GM12873 (cell line): ENCODE measurements around the gene ERBB4.

Experiments used
- TF ChIP-seq, protein P1 (sequence below): IDR thresholded peaks from 2 replicates; pipeline ENCODE4 v1.5.1; 2012; ENCODE audit warnings: low read depth, mild to moderate bottlenecking, moderate library complexity, low read length, control low read depth; ENCODE audit not compliant: insufficient read depth; ENCODE audit errors: missing control alignments

Gene ERBB4

DNA sequence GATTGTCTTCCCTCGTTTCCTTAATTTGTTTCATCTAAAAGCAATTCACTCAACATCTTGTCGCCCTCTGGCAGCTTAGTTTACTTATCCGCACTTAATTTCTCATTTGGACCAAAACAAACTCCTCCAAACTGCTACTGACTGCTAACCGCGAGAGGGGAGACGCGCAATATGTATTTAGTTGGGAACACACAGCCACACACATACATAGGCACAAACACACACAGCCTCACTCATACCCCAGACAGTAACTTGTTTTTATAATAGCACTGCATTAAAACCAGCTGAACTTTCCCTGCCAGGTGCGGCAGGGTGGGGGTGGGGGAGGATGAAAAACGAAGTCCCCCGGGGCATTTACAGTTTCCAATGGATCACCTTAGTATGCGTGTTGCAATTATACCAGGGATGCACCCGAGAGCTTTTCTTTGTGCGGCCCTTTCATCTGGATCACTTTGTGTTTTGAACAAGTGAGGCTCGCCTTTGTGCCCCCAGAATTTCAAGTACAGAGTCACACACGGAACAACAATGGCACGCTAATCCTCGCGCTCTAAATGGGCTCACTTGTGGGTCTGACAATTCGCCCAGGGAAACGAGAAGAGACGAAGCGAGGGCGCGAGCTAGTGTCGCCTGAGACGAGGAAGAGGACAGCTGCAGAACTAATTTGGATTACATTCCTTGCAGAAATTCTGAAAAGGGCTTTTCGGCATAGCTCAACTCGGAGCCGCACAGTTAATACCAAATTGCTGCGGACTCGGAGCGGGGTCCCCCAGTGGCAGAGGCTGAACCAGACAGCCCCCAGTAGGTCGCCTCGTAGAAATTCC is 2.4 kb downstream of the ERBB4 start:
- TF ChIP-seq, protein P1, sequence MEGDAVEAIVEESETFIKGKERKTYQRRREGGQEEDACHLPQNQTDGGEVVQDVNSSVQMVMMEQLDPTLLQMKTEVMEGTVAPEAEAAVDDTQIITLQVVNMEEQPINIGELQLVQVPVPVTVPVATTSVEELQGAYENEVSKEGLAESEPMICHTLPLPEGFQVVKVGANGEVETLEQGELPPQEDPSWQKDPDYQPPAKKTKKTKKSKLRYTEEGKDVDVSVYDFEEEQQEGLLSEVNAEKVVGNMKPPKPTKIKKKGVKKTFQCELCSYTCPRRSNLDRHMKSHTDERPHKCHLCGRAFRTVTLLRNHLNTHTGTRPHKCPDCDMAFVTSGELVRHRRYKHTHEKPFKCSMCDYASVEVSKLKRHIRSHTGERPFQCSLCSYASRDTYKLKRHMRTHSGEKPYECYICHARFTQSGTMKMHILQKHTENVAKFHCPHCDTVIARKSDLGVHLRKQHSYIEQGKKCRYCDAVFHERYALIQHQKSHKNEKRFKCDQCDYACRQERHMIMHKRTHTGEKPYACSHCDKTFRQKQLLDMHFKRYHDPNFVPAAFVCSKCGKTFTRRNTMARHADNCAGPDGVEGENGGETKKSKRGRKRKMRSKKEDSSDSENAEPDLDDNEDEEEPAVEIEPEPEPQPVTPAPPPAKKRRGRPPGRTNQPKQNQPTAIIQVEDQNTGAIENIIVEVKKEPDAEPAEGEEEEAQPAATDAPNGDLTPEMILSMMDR, result no peak

DNA sequence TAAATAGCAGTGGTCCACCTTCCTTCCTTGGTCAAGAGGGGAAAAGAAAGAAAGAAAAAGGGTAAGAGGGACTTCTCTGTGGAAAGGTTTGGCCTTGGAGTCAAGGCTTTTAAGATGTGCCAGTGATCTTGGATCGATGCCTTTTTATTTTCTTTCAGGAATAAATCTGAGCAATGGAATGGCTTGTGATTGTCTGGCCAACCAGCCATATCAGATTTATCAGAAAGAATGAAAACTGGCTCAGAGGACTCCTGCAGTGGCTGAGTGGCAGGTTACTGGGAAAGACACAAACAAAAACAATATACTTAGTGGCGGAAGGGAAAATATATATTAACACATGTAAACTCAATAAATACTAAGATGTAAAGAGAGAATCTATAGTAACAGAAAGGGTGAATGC is 4.3 kb downstream of the ERBB4 start:
- TF ChIP-seq, protein P1, result no peak

DNA sequence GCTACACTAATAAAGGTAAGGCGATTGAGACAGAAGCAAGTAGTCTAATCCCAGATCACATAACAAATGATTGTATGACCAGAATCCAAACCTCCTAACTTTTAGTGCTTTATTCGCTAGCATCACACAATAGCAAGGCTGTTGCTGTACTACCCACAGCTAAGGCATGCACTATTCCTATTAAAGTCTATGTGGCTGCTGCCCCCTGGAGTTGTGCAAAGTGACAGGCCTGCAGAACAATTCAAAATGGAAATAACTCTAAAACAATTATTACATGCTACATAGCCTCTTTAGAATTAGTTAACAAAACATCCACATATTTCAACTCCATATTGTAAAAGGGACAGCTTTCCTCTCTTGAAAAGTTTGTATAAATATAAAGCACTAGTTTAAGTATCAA is 6.0 kb downstream of the ERBB4 start:
- TF ChIP-seq, protein P1, result no peak

DNA sequence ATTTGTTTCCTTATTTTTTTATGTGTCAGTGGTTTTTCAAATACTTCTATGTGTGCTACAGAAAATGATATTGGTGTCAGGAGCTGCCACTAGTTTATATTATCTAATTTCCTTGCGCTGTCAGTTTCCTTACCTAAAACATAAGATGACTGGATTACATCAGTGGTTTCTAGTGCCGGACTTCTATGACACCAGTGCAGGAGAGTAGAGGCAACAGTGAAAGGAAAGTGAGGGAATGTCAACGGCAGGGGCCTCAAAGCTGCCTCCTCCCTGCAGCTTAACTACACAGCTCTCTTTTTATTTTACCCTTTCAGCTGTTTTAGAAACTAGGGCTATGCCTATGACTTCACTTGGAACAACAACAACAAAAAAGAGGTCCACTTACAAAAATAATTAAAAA is 6.5 kb downstream of the ERBB4 start:
- TF ChIP-seq, protein P1, result no peak

DNA sequence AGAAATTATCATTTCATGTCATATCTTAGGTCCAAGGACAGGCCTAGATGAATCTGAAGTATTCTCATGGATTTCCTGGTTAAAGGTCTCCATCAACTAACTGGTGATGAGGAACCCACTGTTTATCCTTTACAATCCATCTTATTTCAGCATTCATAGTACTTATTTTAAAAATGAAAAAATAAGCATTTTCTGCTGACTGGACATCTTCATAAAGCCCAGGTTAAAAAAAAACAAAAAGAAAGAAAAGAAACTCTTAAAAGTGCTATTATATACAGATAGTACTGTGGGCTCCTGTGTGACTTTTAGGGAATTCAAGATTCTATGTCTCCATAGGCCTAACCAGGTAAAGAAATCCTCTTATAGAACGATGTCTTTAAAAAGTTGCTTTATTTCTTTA is 7.1 kb downstream of the ERBB4 start:
- TF ChIP-seq, protein P1, result no peak

DNA sequence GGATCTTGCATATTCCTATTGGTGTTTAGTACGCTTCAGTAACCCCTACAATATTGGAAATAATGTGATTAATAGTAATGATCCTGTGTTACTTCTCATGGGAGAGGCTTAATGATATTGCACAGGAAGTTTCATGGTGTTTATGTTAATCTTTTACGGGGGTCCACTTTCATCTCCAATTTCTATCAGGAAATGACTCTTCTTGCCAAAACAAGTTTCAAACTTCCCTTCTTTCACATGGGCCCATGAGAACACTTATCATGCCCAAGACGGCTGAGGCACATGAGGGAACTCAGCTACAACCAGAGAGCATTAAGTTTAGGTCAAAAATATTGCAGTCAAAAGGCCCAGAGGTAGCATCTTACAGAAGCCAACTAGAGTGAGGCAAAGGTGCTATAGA is 7.6 kb downstream of the ERBB4 start:
- TF ChIP-seq, protein P1, result no peak

DNA sequence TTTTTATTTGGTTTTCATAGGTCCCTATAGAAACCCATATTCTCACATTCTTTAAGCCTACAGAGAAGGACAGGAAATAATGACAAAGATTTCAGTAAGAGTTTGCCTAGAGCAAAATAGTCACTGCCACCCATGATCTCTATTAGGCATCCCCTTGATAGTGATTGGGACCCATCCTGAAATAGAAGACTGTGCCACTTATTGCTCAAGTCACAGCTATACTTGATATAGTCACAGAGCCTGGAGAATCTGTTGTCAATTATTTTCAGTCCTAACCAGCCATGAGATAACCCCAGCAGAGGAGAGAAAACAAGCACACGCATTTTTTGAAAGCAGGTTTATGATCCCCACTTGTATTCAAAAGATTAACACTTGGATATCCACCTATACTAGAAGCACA is 8.2 kb downstream of the ERBB4 start:
- TF ChIP-seq, protein P1, result no peak
